Brain pericyte (primary cell): Measurements from ENCODE around the gene KCTD7.
"Not testable (repeated sequence)": the region's sequence is repeated elsewhere in the genome, so short reads cannot be mapped to it uniquely, and the experiment has no call there.

Experiments used
- DNase-seq: peaks from one replicate; pipeline ENCODE4 v3.0.0-alpha.2; 2012; ENCODE audit warnings: low read depth, low spot score

KCTD7 gene

GRCh38 chr7:66681491-66682349 is 53.0 kb downstream of the KCTD7 start:
- DNase-seq, result peak; percentile 83

GRCh38 chr7:66682350-66683093 is 53.8 kb downstream of the KCTD7 start:
- DNase-seq, result no peak

GRCh38 chr7:66683094-66683769 is 54.6 kb downstream of the KCTD7 start:
- not testable (repeated sequence) for DNase-seq

GRCh38 chr7:66683770-66684123 is 55.1 kb downstream of the KCTD7 start:
- no peak for DNase-seq

DNA sequence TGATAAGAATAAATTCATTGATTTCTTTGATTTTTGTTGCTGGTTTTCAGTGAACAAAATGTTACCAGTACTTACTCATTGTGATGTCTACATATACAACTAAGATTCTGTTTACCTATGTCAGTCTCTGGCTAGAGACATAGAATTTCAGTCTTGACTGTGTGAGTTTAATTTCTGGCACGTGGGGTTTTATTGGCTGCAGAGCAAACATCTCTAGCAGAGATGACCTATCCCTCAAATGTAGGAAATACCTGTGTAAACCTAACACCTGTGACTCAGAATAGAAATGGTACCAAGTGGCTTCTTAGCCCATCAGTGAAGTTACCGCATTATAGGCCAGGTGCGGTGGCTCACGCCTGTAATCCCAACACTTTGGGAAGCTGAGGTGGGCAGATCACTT is 57.0 kb downstream of the KCTD7 start:
- DNase-seq, result not testable (repeated sequence)

DNA sequence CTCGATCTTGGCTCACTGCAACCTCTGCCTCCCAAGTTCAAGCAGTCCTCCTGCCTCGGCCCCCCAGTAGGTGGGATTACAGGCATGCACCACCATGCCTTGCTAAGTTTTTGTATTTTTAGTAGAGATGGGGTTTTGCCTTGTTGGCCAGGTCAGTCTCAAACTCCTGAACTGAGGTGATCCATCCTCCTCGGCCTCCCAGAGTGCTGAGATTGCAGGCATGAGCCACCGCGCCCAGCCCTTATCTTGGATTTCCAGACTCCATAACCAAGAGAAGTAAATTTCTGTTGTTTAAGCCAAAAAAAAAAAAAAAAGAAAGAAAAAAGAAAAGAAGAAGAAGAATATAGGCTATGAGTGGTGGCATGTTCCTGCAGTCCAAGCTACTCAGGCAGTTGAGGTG is 58.5 kb downstream of the KCTD7 start:
- no peak for DNase-seq

GRCh38 chr7:66687672-66688071 is 59.0 kb downstream of the KCTD7 start:
- not testable (repeated sequence) for DNase-seq

- no peak for DNase-seq
Observed at GRCh38 chr7:66689081-66689480, 60.4 kb downstream of the KCTD7 start.

- no peak for DNase-seq
Observed at GRCh38 chr7:66693331-66693730, 64.7 kb downstream of the KCTD7 start.
